GM10248 (cell line): Measurements from ENCODE around the gene GRIK4.

Experiments
- CTCF ChIA-PET: fragments of 300-600 bp; sonication (Branson Sonifier 250); formaldehyde crosslinking; extraction: SDS; loops from one replicate; lab custom pipeline; 2021; ENCODE audit warnings: antibody characterized with exemption; lab: Yijun Ruan, JAX
- POLR2A ChIA-PET: fragments of 350-650 bp; sonication (Branson Sonifier 250); formaldehyde crosslinking; extraction: SDS; loops from one replicate; lab custom pipeline; 2020; ENCODE audit warnings: antibody characterized with exemption; lab: Yijun Ruan, JAX
- DNase-seq: peaks from one replicate; pipeline ENCODE4 v3.0.0; 2012; ENCODE audit errors: extremely low spot score
- TF ChIP-seq, protein P1 (sequence below): IDR thresholded peaks from 2 replicates; pipeline ENCODE4 v1.5.1; 2012; ENCODE audit warnings: mild to moderate bottlenecking, low read depth; ENCODE audit errors: extremely low read depth, missing control alignments, control extremely low read depth

Gene GRIK4

DNA sequence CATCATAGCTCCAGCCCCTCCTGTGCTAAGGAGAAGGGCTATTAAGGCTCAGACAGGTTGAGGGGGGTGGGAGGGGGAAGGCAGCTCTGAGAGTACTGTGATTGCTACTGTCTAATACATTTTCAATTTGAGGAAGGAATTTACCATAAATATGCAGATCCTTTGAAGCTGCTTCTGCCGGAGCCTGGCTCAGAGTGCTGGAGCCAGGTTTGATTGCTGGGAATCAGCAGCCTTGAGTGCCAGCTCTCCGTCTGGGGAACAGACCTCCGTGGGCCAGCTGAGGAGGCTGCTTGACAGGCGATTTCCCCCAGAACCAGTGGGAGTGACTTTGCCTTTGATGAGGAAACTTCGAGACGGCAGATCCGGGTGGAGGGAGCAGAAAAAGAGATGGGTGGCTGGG is 370.6 kb downstream of the GRIK4 start:
- POLR2A ChIA-PET = no interaction called here
- TF ChIP-seq, protein P1, sequence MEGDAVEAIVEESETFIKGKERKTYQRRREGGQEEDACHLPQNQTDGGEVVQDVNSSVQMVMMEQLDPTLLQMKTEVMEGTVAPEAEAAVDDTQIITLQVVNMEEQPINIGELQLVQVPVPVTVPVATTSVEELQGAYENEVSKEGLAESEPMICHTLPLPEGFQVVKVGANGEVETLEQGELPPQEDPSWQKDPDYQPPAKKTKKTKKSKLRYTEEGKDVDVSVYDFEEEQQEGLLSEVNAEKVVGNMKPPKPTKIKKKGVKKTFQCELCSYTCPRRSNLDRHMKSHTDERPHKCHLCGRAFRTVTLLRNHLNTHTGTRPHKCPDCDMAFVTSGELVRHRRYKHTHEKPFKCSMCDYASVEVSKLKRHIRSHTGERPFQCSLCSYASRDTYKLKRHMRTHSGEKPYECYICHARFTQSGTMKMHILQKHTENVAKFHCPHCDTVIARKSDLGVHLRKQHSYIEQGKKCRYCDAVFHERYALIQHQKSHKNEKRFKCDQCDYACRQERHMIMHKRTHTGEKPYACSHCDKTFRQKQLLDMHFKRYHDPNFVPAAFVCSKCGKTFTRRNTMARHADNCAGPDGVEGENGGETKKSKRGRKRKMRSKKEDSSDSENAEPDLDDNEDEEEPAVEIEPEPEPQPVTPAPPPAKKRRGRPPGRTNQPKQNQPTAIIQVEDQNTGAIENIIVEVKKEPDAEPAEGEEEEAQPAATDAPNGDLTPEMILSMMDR = no peak
- CTCF ChIA-PET = interaction anchor here (0.9 to 1.3 kb wide), 2 partner anchors 10 to 80 kb away, joined by 3 to 4 read pairs; no protein-coding TSS in a partner anchor
- DNase-seq = no peak

DNA sequence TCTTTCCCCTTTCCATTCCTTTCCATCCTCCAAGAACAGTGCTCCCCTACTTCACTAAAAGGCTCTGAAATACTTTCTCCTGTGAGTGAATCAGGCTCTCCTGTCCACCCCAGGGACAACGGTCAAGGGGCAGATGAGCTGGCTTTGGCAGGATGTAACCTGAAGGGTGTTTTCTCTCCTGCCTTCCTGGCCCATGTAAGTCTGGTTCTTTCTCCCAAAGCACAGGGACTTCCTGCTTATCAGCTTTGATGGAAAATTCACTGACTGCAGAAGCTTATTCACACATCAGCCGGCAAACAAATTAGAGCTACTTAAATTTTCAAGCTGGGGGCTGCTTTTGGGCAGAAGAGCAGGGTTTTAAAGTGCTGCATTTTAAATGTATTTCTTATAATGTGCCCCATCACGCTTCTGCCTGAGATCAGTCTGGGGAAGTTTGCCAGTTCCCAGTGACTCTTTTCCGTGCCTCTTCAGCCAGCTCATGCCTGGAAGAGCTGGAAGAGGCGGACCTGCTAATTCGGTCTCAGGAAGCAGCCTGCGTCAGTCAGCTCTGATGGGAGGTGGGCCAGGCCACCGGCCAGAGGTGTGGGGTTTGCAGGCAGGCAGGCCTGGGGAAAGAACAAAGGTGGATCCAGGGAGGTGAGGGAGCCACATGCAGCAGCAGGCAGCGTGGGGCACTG is 372.0 kb downstream of the GRIK4 start:
- POLR2A ChIA-PET = no interaction called here
- TF ChIP-seq, protein P1 = no peak
- CTCF ChIA-PET = interaction anchor here (1.0 to 1.6 kb wide), 4 partner anchors 31 to 311 kb away, joined by 3 to 4 read pairs (median 4); no protein-coding TSS in a partner anchor
- DNase-seq = no peak

DNA sequence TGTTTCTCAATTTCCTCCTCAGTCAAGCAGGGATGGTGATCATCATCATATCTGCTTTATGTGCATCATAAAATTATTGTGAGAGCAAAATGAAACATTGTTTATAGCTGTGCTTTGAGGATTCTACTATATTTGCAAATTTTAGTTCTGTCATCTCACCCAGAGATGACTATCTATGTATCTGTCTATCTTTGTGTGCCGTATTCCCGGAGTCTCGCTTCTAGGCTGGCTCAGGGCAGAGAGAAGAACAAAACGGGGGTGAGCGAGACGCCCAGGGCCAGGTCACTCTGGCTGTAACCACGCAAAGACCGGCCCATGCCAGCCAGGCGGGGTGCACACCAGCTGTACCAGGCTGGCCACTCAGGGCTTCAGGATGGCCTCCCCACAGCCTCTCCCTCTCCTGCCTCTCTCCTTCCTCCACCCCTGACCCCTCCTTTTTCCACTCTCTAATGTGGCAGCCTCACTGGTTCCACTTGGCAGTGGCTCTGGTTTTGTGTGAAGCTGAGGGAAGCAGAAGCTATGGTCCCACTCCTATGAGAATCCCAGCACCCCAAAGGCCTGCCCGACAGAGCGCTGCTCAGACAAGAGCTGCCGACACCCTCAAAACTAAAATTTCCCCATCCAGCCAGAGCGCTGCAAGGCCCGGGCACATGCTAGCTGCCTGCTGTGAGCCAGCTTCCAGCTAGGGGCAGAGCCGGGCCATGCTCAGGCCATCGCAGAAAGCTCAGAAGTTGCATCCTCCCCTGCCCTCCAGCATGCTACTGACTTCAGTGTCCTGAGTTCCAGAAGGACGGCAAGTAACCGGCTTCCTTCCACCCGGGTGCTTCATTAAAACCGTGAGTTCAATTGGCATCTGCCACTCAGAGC is 372.8 kb downstream of the GRIK4 start:
- no peak for DNase-seq
- ChIA-PET POLR2A (no interaction called here), CTCF (interaction anchor here (1.4 to 1.6 kb wide), 2 partner anchors 69 to 310 kb away, joined by 4 read pairs; no protein-coding TSS in a partner anchor)
- TF ChIP-seq, protein P1 = no peak

DNA sequence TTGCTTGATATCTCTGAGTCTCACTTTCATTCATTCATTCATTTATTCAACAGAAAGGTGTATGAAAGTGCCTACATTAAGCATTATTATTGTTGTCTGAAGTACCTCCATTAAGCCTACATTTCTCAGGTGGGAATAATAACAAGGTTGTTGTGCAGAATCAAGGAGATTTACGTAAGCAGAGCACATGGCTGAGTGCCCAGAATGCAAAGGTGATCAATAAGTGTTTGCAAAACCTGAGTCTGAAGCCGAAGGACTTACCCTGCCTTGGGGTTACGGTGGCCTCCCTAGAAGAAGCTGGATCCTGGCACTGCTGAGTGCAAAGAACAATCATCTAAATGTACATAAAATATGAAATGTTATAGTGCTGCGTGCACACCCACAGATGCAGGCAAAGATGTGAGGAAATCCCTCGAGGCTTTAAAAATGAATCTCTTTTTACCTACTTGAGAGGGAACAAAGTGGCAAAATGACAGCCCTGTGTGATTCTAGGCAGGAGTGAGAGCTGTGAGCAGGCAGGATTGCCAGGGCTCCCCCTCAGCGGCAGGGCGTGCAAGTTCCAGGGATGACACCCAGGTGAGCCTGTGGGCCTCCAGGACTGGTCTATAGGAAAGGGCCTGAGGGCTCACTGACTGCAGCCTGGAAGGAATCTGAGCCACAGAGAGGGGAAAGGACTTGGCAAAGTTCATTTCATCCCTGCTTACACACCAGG is 379.2 kb downstream of the GRIK4 start:
- ChIA-PET POLR2A (no interaction called here), CTCF (interaction anchor here (1.0 kb wide), 1 partner anchor 9 kb away, joined by 3 read pairs; no protein-coding TSS in a partner anchor)
- no peak for DNase-seq
- TF ChIP-seq, protein P1 = no peak

DNA sequence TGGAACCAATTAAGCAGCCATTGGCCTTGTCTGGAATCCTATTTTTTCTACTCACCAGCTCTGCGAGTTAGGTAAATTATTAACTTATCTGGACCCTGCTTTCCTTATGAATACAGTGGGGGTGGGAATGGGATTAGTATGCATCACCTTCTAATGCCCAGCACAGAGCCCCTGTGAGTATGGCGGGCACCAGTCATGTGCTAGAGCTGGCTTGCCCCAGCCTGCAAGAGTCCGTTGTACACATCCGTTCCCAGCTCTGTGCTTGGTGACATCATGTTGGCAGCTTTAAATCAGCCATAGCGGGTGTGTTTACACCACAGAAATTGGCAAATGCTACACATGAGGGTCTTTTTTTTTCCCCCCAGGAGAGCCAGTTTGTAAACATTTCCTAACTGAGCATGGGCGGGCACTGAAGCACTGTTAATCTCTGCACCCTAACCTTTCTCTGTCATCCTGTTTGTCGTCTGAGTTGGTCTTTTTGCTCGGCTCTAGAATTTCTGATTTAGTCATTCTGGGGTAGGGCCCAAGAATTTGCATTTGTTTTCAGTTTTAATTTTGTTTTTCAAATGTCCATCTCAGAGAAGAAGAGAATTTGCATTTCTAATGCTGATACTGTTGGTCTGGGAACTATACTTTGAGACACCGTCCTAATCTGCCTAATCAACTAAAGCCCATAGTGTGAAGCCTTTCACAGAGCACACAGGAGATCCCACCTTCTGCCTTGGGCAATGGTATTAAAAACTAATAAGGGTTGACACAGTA is 382.1 kb downstream of the GRIK4 start:
- POLR2A ChIA-PET = no interaction called here

More for the DNA sequence above, 382.1 kb downstream of the GRIK4 start:
- CTCF ChIA-PET = interaction anchor here (1.4 kb wide), 1 partner anchor 26 kb away, joined by 3 read pairs; no protein-coding TSS in a partner anchor
- TF ChIP-seq, protein P1 = no peak
- peak; percentile 39 for DNase-seq
